ENCODE results near the gene GTPBP3. TPM values are rescaled to one million over a fixed set of nuclear protein-coding genes. Genes with fewer than 3 reads are reported as not detected.

GTPBP3 gene
- total RNA-seq, 1 donor from 2014 or later: 48.4 TPM

- DNase-seq (ENCODE audit: low read depth) (no peak), FAIRE-seq (no peak)
- Histone ChIP-seq H3K4me3 (ENCODE audit: low read depth, low read length) (no peak overlapping the region), H3K36me3 (ENCODE audit: control insufficient read depth, insufficient read depth, low read length) (no peaks in the 10 kb centered on the region), H3K27me3 (ENCODE audit: control insufficient read depth, insufficient read depth, low read length) (no peaks in the 10 kb centered on the region)
- no peak for TF ChIP-seq CTCF (IDR thresholded peaks at IDR 0.05; ENCODE audit: insufficient read depth, low read length, severe bottlenecking)
Measured at GRCh38 chr19:17378271-17378670, 40.9 kb downstream of the GTPBP3 start.

- DNase-seq (ENCODE audit: low read depth) (no peak), FAIRE-seq (no peak)
- no peak for TF ChIP-seq CTCF (IDR thresholded peaks at IDR 0.05; ENCODE audit: insufficient read depth, low read length, severe bottlenecking)
- H3K27me3 ChIP-seq (ENCODE audit: control insufficient read depth, insufficient read depth, low read length): no peaks in the 10 kb centered on the region
- H3K36me3 ChIP-seq (ENCODE audit: control insufficient read depth, insufficient read depth, low read length): no peaks in the 10 kb centered on the region
- no peak overlapping the region for H3K4me3 ChIP-seq (ENCODE audit: low read depth, low read length)
Measured at GRCh38 chr19:17379221-17379631, 41.9 kb downstream of the GTPBP3 start.

- FAIRE-seq: no peak
- H3K27me3 ChIP-seq (ENCODE audit: control insufficient read depth, insufficient read depth, low read length): no peaks in the 10 kb centered on the region
- H3K36me3 ChIP-seq (ENCODE audit: control insufficient read depth, insufficient read depth, low read length): no peaks in the 10 kb centered on the region
Measured at GRCh38 chr19:17380426-17381138, 43.2 kb downstream of the GTPBP3 start.

GRCh38 chr19:17385878-17386611 lies 48.7 kb downstream of the GTPBP3 start:
- no peak for FAIRE-seq
- peak; percentile 14 for DNase-seq (ENCODE audit: low read depth)
- Histone ChIP-seq H3K36me3 (ENCODE audit: control insufficient read depth, insufficient read depth, low read length) (no peaks in the 10 kb centered on the region), H3K4me3 (ENCODE audit: low read depth, low read length) (no peak overlapping the region), H3K27me3 (ENCODE audit: control insufficient read depth, insufficient read depth, low read length) (no peaks in the 10 kb centered on the region)
- peak; percentile 99 for TF ChIP-seq CTCF (IDR thresholded peaks at IDR 0.05; ENCODE audit: insufficient read depth, low read length, severe bottlenecking)

More at GRCh38 chr19:17380426-17381138, 43.2 kb downstream of the GTPBP3 start:
- no peak for DNase-seq (ENCODE audit: low read depth)
- no peak for TF ChIP-seq CTCF (IDR thresholded peaks at IDR 0.05; ENCODE audit: insufficient read depth, low read length, severe bottlenecking)
- H3K4me3 ChIP-seq (ENCODE audit: low read depth, low read length): no peak overlapping the region

GRCh38 chr19:17389288-17389687 lies 51.9 kb downstream of the GTPBP3 start:
- no peak for TF ChIP-seq CTCF (IDR thresholded peaks at IDR 0.05; ENCODE audit: insufficient read depth, low read length, severe bottlenecking)
- no peak for DNase-seq (ENCODE audit: low read depth)
- no peak for FAIRE-seq
- Histone ChIP-seq H3K27me3 (ENCODE audit: control insufficient read depth, insufficient read depth, low read length) (no peaks in the 10 kb centered on the region), H3K36me3 (ENCODE audit: control insufficient read depth, insufficient read depth, low read length) (no peaks in the 10 kb centered on the region), H3K4me3 (ENCODE audit: low read depth, low read length) (no peak overlapping the region)

Measured in bronchial epithelial cell (primary cell).